Measurements from ENCODE around the gene DDX42.

- TF ChIP-seq CTCF (IDR thresholded peaks at IDR 0.05; ENCODE audit: poor library complexity, severe bottlenecking) = no peak
- no peak for TF ChIP-seq REST (IDR thresholded peaks at IDR 0.05; ENCODE audit: borderline replicate concordance)
- no peak for TF ChIP-seq EZH2 (IDR thresholded peaks at IDR 0.05; ENCODE audit: borderline replicate concordance, insufficient read depth, low read length, poor library complexity, severe bottlenecking)
- no peak for TF ChIP-seq POLR2AphosphoS5 (IDR thresholded peaks at IDR 0.05)
- no peak for TF ChIP-seq SMC3 (conservative IDR thresholded peaks at IDR 0.05; ENCODE audit: poor library complexity)
- no peak for TF ChIP-seq RAD21 (conservative IDR thresholded peaks at IDR 0.05)
- TF ChIP-seq TAF1 (IDR thresholded peaks at IDR 0.05; ENCODE audit: low read depth) = no peak
- no peak for TF ChIP-seq EP300 (conservative IDR thresholded peaks at IDR 0.05; ENCODE audit: poor library complexity, severe bottlenecking)
- TF ChIP-seq MXI1 (conservative IDR thresholded peaks at IDR 0.05; ENCODE audit: poor library complexity, severe bottlenecking) = no peak
These were observed 42.2 kb downstream of the DDX42 start for GRCh38 chr17:63816123-63816522.
